Left lung (tissue), 14 donors: ENCODE data around the gene ZNF222. TPM values are rescaled to one million over a fixed set of nuclear protein-coding genes. Genes with fewer than 3 reads are reported as not detected.

Source experiments
- ATAC-seq: fragments of 200-7000 bp; cut with Tn5 transposase; one replicate; pipeline ENCODE4 v1.9.1; 2020; ENCODE audit warnings: moderate library complexity
- DNase-seq, 4 donors: peaks; one replicate each; pipeline ENCODE4 v3.0.0-alpha.2; 2013 to 2020
- H3K27ac ChIP-seq, 2 donors: fragments of 200-600 bp; sonication (generic) in 1 of 2; one replicate each; pipeline versions ENCODE4 v1.5.0 to v1.8.0; 2020 to 2021
- H3K27me3 ChIP-seq, 2 donors: fragments of 200-600 bp; sonication (generic) in 1 of 2; one replicate each; pipeline versions ENCODE4 v1.5.0 to v1.8.0; 2020 to 2021
- H3K36me3 ChIP-seq, 2 donors: fragments of 200-600 bp; sonication (generic) in 1 of 2; one replicate each; pipeline versions ENCODE4 v1.5.0 to v1.8.0; 2020 to 2021
- H3K4me1 ChIP-seq, 2 donors: fragments of 200-600 bp; one replicate each; pipeline ENCODE4 v1.8.0; 2021
- H3K4me3 ChIP-seq, 2 donors: fragments of 200-600 bp; sonication (generic) in 1 of 2; one replicate each; pipeline versions ENCODE4 v1.5.0 to v1.8.0; 2020 to 2021; ENCODE audit warnings: mild to moderate bottlenecking in 1 of 2
- H3K9me3 ChIP-seq, 2 donors: fragments of 200-600 bp; sonication (generic) in 1 of 2; one replicate each; pipeline versions ENCODE4 v1.5.0 to v1.8.0; 2020 to 2021
- CTCF ChIP-seq, 2 donors: fragments of 200-600 bp; sonication (generic) in 1 of 2; IDR thresholded peaks; one replicate each; pipeline versions ENCODE4 v1.5.0 to v1.8.0; 2021; ENCODE audit warnings: antibody characterized with exemption in 2 of 2
- intact Hi-C, 2 donors: fragments of 100-400 bp; cut with DNase I; formaldehyde crosslinking; loops; one replicate each; pipeline versions ENCODE4 v1.11.2 to v1.14.2; 2022
- long read RNA-seq, 12 donors: library from polyadenylated mRNA in 2 of 12; unstranded in 2 of 12; transcript quantifications; one replicate each; pipeline ENCODE4 v2.0.0 and lab custom pipeline, GENCODE V29; 2019 to 2026
- polyA plus RNA-seq, 6 donors: library from polyadenylated mRNA; unstranded; fragments of 120-200 nt; gene quantifications; one replicate each; pipeline ENCODE4 v1.2.1, GENCODE V29; 2013; ENCODE audit not compliant: insufficient read length in 6 of 6
- total RNA-seq, 2 donors: library from RNA; stranded (reverse); fragmentation: NEBNext Ultra II Directional; extraction: Animal tissue kit (Norgen Biotek cat#: 25700); gene quantifications; one replicate each; pipeline ENCODE4 v1.2.1, GENCODE V29; 2021
- donor health status: DM: no; HTN: yes; CAD: no.
- donor health status: DM: no; HTN: no; CAD: no.

ZNF222 gene
- total RNA-seq (1 to 10 TPM; 3.2 to 3.4 TPM), polyA plus RNA-seq (10 to 100 TPM in 5 of 6 donors, 1 to 10 TPM in 1; 9.6 to 13.4 (median 10.4) TPM)
- long read RNA-seq, donor 1, partial matches to known transcripts, result 0 of 4 reads
- long read RNA-seq, donor 1, other reads (novel, unspliced or antisense), result 0 of 4 reads
- long read RNA-seq, donor 2, partial matches to known transcripts, result 0 of 3 reads
- long read RNA-seq, donor 2, other reads (novel, unspliced or antisense), result 0 of 3 reads
- long read RNA-seq, donor 3, partial matches to known transcripts, result 0 of 2 reads
- long read RNA-seq, donor 3, other reads (novel, unspliced or antisense), result 0 of 2 reads
- long read RNA-seq, donor 4, partial matches to known transcripts, result 0 of 4 reads
- long read RNA-seq, donor 4, other reads (novel, unspliced or antisense), result 1 of 4 reads
- long read RNA-seq, donor 5, partial matches to known transcripts, result 0 of 3 reads
- long read RNA-seq, donor 5, other reads (novel, unspliced or antisense), result 0 of 3 reads
- long read RNA-seq, donor 6, partial matches to known transcripts, result 0 of 2 reads
- long read RNA-seq, donor 6, other reads (novel, unspliced or antisense), result 0 of 2 reads
- long read RNA-seq, donor 7, result 0 reads
- long read RNA-seq, donor 8, partial matches to known transcripts, result 0 of 1 reads
- long read RNA-seq, donor 8, other reads (novel, unspliced or antisense), result 0 of 1 reads
- long read RNA-seq, donor 9, result 0 reads
- long read RNA-seq, donor 10, partial matches to known transcripts, result 0 of 1 reads
- long read RNA-seq, donor 10, other reads (novel, unspliced or antisense), result 0 of 1 reads
- long read RNA-seq, donor 11, result 0 reads
- long read RNA-seq, donor 12, result 0 reads

- intact Hi-C loops, result no loop called here
- Histone ChIP-seq H3K27me3 (no peaks in the 10 kb centered on the region), H3K9me3 (peaks cover 0 to 35% of the 10 kb centered on the region in 2 donors), H3K4me1 (peaks cover 6 to 7% of the 10 kb centered on the region in 2 donors), H3K27ac (peak within 1 kb of the TSS in 1 of 2 donors; percentile 62), H3K36me3 (peaks cover 0 to 38% of the 10 kb centered on the region in 2 donors), H3K4me3 (peak within 1 kb of the TSS; percentile 70 to 71)
- peak; percentile 77 to 91 (median 90) for DNase-seq
- TF ChIP-seq CTCF (IDR thresholded peaks at IDR 0.05), result no peak
- peak; percentile 100 for ATAC-seq
Observed at GRCh38 chr19:44025217-44025936, at the start of gene ZNF222. Gene ZNF222, plus strand, starts transcription at chr19:44025379. Its CDS starts 58 bp downstream, at chr19:44025437.

GRCh38 chr19:43976732-43977131 lies 48.4 kb upstream of the ZNF222 start:
- Histone ChIP-seq H3K27ac (no peak overlapping the region), H3K36me3 (no peaks in the 10 kb centered on the region), H3K9me3 (peaks cover 6 to 98% of the 10 kb centered on the region in 2 donors), H3K27me3 (no peaks in the 10 kb centered on the region), H3K4me1 (no peaks in the 10 kb centered on the region), H3K4me3 (no peak overlapping the region)
- no peak for DNase-seq
- ATAC-seq, result no peak
- intact Hi-C loops, result no loop called here
- no peak for TF ChIP-seq CTCF (IDR thresholded peaks at IDR 0.05)

GRCh38 chr19:43983544-43983911 lies 41.7 kb upstream of the ZNF222 start:
- intact Hi-C loops, result no loop called here
- Histone ChIP-seq H3K36me3 (peaks cover 0 to 7% of the 10 kb centered on the region in 2 donors), H3K27ac (no peak overlapping the region), H3K9me3 (peaks cover 0 to 49% of the 10 kb centered on the region in 2 donors), H3K27me3 (no peaks in the 10 kb centered on the region), H3K4me1 (peaks cover 0 to 15% of the 10 kb centered on the region in 2 donors), H3K4me3 (peak overlapping the region; percentile 71 to 77)
- ATAC-seq, result no peak
- TF ChIP-seq CTCF (IDR thresholded peaks at IDR 0.05), result no peak
- no peak for DNase-seq

GRCh38 chr19:43983912-43984686 lies 41.1 kb upstream of the ZNF222 start, which contains the start of gene ZNF155:
Gene ZNF155, plus strand, starts transcription at chr19:43984188. Its CDS starts 4,356 bp downstream, at chr19:43988544.
- peaks cover 0 to 13% of the 10 kb centered on the region in 2 donors for H3K36me3 ChIP-seq
- ATAC-seq (peak; percentile 100), DNase-seq (peak; percentile 90 to 96 (median 92))
- intact Hi-C loops, result no loop called here
- H3K4me3 ChIP-seq, result peak within 1 kb of the TSS; percentile 71 to 77
- no peaks in the 10 kb centered on the region for H3K27me3 ChIP-seq
- H3K9me3 ChIP-seq, result peaks cover 0 to 43% of the 10 kb centered on the region in 2 donors
- H3K27ac ChIP-seq, result peak within 1 kb of the TSS; percentile 50 to 53
- peaks cover 0 to 15% of the 10 kb centered on the region in 2 donors for H3K4me1 ChIP-seq
- no peak for TF ChIP-seq CTCF (IDR thresholded peaks at IDR 0.05)
